ENCODE data around the gene EPHA8.

Gene EPHA8

GRCh38 chr1:22612671-22613571 lies 49.6 kb downstream of the EPHA8 start:
- H3K4me3 ChIP-seq (replicated peaks; ENCODE audit: insufficient read depth, low read length) = no peak overlapping the region
- DNase-seq (ENCODE audit: low read depth in 1 of 2, low spot score in 1 of 2) = no peak
- no peaks in the 10 kb centered on the region for H3K27me3 ChIP-seq (ENCODE audit: insufficient read depth, poor library complexity, severe bottlenecking)
- H3K27ac ChIP-seq (replicated peaks) = no peak overlapping the region
- TF ChIP-seq CTCF (IDR thresholded peaks at IDR 0.05; ENCODE audit: insufficient read depth, low read length) = no peak
- no peak for TF ChIP-seq GABPA (IDR thresholded peaks at IDR 0.05; ENCODE audit: low read depth)
- TF ChIP-seq, protein P1, sequence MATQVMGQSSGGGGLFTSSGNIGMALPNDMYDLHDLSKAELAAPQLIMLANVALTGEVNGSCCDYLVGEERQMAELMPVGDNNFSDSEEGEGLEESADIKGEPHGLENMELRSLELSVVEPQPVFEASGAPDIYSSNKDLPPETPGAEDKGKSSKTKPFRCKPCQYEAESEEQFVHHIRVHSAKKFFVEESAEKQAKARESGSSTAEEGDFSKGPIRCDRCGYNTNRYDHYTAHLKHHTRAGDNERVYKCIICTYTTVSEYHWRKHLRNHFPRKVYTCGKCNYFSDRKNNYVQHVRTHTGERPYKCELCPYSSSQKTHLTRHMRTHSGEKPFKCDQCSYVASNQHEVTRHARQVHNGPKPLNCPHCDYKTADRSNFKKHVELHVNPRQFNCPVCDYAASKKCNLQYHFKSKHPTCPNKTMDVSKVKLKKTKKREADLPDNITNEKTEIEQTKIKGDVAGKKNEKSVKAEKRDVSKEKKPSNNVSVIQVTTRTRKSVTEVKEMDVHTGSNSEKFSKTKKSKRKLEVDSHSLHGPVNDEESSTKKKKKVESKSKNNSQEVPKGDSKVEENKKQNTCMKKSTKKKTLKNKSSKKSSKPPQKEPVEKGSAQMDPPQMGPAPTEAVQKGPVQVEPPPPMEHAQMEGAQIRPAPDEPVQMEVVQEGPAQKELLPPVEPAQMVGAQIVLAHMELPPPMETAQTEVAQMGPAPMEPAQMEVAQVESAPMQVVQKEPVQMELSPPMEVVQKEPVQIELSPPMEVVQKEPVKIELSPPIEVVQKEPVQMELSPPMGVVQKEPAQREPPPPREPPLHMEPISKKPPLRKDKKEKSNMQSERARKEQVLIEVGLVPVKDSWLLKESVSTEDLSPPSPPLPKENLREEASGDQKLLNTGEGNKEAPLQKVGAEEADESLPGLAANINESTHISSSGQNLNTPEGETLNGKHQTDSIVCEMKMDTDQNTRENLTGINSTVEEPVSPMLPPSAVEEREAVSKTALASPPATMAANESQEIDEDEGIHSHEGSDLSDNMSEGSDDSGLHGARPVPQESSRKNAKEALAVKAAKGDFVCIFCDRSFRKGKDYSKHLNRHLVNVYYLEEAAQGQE (IDR thresholded peaks at IDR 0.05; ENCODE audit: insufficient replicate concordance, low read depth) = no peak
- TF ChIP-seq SPI1 (IDR thresholded peaks at IDR 0.05; ENCODE audit: borderline replicate concordance, low read depth) = no peak
- no peak for TF ChIP-seq POLR2AphosphoS5 (IDR thresholded peaks at IDR 0.05; ENCODE audit: low read depth)

DNA sequence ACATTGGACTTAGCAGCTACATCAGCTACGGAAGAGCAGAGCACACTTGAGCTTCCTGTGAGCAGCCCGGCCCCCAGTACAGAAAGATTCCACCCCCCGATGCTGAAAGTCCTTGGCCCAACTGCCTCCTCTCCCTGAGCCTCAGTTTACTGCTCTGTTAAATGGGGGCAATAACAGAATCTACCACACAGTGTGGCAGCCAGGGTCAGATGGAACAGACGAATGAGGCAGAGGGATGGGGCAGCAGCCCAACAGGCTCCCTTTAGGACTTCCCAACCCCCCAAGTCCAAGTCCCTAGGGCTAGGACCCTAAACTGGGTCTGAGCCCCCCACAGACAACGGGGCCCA lies 50.3 kb downstream of the EPHA8 start:
- no peaks in the 10 kb centered on the region for H3K27me3 ChIP-seq (ENCODE audit: insufficient read depth, poor library complexity, severe bottlenecking)
- H3K4me3 ChIP-seq (replicated peaks; ENCODE audit: insufficient read depth, low read length) = no peak overlapping the region
- no peak overlapping the region for H3K27ac ChIP-seq (replicated peaks)
- no peak for TF ChIP-seq GABPA (IDR thresholded peaks at IDR 0.05; ENCODE audit: low read depth)
- no peak for TF ChIP-seq SPI1 (IDR thresholded peaks at IDR 0.05; ENCODE audit: borderline replicate concordance, low read depth)
- TF ChIP-seq, protein P1 (IDR thresholded peaks at IDR 0.05; ENCODE audit: insufficient replicate concordance, low read depth) = no peak
- no peak for TF ChIP-seq POLR2AphosphoS5 (IDR thresholded peaks at IDR 0.05; ENCODE audit: low read depth)
- TF ChIP-seq CTCF (IDR thresholded peaks at IDR 0.05; ENCODE audit: insufficient read depth, low read length) = no peak
- no peak for DNase-seq (ENCODE audit: low read depth in 1 of 2, low spot score in 1 of 2)

DNA sequence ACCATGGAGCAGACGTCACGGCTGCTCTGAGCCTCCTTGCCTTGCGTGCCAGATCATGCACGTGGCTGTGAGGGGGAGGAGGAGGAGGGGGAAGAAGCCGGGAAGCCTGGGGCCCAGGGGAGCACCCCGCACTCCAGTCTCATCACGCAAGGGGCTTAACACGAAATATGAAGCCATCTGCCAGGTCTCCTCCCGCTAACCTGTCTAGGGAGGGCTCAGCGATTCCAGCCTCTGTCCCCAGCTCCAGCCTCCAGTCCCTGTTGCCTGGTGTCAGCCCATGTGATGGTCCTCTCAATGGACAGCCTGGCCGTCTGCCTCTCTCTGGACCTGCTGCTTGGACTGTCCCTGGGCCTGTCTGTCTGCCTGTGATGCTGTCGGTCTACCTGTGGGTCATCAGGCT lies 50.7 kb downstream of the EPHA8 start:
- Histone ChIP-seq H3K27me3 (ENCODE audit: insufficient read depth, poor library complexity, severe bottlenecking) (no peaks in the 10 kb centered on the region), H3K27ac (replicated peaks) (no peak overlapping the region), H3K4me3 (replicated peaks; ENCODE audit: insufficient read depth, low read length) (no peak overlapping the region)
- TF ChIP-seq CTCF (IDR thresholded peaks at IDR 0.05; ENCODE audit: insufficient read depth, low read length) (no peak), GABPA (IDR thresholded peaks at IDR 0.05; ENCODE audit: low read depth) (no peak), SPI1 (IDR thresholded peaks at IDR 0.05; ENCODE audit: borderline replicate concordance, low read depth) (no peak), POLR2AphosphoS5 (IDR thresholded peaks at IDR 0.05; ENCODE audit: low read depth) (no peak)
- TF ChIP-seq, protein P1 (IDR thresholded peaks at IDR 0.05; ENCODE audit: insufficient replicate concordance, low read depth) = no peak
- peak in 1 of 2 experiments; percentile 8 for DNase-seq (ENCODE audit: low read depth in 1 of 2, low spot score in 1 of 2)

Data from HL-60 (cell line).